Liver (tissue), 9 donors: ENCODE data around the gene ARGFX. TPM values are rescaled to one million over a fixed set of nuclear protein-coding genes. Genes with fewer than 3 reads are reported as not detected.
"Not testable (repeated sequence)": the region's sequence is repeated elsewhere in the genome, so short reads cannot be mapped to it uniquely, and the experiment has no call there.

Experiments
- DNase-seq: peaks from one replicate; pipeline ENCODE4 v3.0.0-alpha.2; 2017; ENCODE audit warnings: low spot score
- H3K27ac ChIP-seq, 2 donors: one replicate each; pipeline ENCODE4 v1.7.0; 2013; ENCODE audit warnings: inconsistent platforms in 2 of 2, low read length in 2 of 2, control low read depth in 1 of 2, low read depth in 1 of 2, mild to moderate bottlenecking in 1 of 2
- H3K27me3 ChIP-seq, 4 donors: one replicate each; pipeline versions ENCODE4 v1.6.1 to v1.7.0; 2013; ENCODE audit warnings: low read length in 3 of 4, inconsistent platforms in 1 of 4, mild to moderate bottlenecking in 1 of 4, moderate library complexity in 1 of 4; ENCODE audit not compliant: control insufficient read depth in 4 of 4, insufficient read depth in 4 of 4
- H3K36me3 ChIP-seq, 4 donors: one replicate each; pipeline versions ENCODE4 v1.6.1 to v1.7.0; 2013; ENCODE audit warnings: low read length in 3 of 4, mild to moderate bottlenecking in 3 of 4, low read depth in 1 of 4, moderate library complexity in 1 of 4; ENCODE audit not compliant: control insufficient read depth in 4 of 4, insufficient read depth in 3 of 4
- H3K4me1 ChIP-seq, 4 donors: one replicate each; pipeline versions ENCODE4 v1.6.1 to v1.7.0; 2013; ENCODE audit warnings: low read length in 3 of 4, mild to moderate bottlenecking in 3 of 4, moderate library complexity in 1 of 4; ENCODE audit not compliant: control insufficient read depth in 4 of 4, insufficient read depth in 4 of 4
- H3K4me3 ChIP-seq, 3 donors: one replicate each; pipeline versions ENCODE4 v1.6.1 to v1.7.0; 2013; ENCODE audit warnings: low read length in 3 of 3, control low read depth in 1 of 3, low read depth in 1 of 3, mild to moderate bottlenecking in 1 of 3
- H3K9ac ChIP-seq, 2 donors: one replicate each; pipeline ENCODE4 v1.7.0; 2013; ENCODE audit warnings: low read length in 2 of 2, mild to moderate bottlenecking in 2 of 2, moderate library complexity in 2 of 2, control low read depth in 1 of 2, low read depth in 1 of 2
- H3K9me3 ChIP-seq, 4 donors: one replicate each; pipeline versions ENCODE4 v1.6.1 to v1.7.0; 2013; ENCODE audit warnings: low read length in 3 of 4; ENCODE audit not compliant: control insufficient read depth in 4 of 4
- ATF3 ChIP-seq: IDR thresholded peaks from 2 replicates; pipeline ENCODE4 v1.6.1; 2016; ENCODE audit warnings: antibody characterized with exemption
- EGR1 ChIP-seq, 2 donors: IDR thresholded peaks; 2 replicates each; pipeline ENCODE4 v1.6.1; 2016 to 2018; ENCODE audit warnings: antibody characterized with exemption in 2 of 2, low read depth in 2 of 2
- GABPA ChIP-seq, 2 donors: IDR thresholded peaks in 1 of 2; conservative IDR thresholded peaks in 1 of 2; 2 replicates each; pipeline ENCODE4 v1.6.1; 2016; ENCODE audit warnings: antibody characterized with exemption in 2 of 2, mild to moderate bottlenecking in 1 of 2, moderate library complexity in 1 of 2
- HNF4A ChIP-seq, 2 donors: conservative IDR thresholded peaks; 2 replicates each; pipeline ENCODE4 v1.6.1; 2016; ENCODE audit warnings: antibody characterized with exemption in 2 of 2, mild to moderate bottlenecking in 2 of 2
- JUND ChIP-seq, 2 donors: IDR thresholded peaks; 2 replicates each; pipeline ENCODE4 v1.6.1; 2016; ENCODE audit warnings: antibody characterized with exemption in 2 of 2
- MAX ChIP-seq: IDR thresholded peaks from 2 replicates; pipeline ENCODE4 v1.6.1; 2016; ENCODE audit warnings: antibody characterized with exemption
- NR2F2 ChIP-seq: IDR thresholded peaks from 2 replicates; pipeline ENCODE4 v1.6.1; 2016; ENCODE audit warnings: antibody characterized with exemption
- RAD21 ChIP-seq, 2 donors: IDR thresholded peaks; 2 replicates each; pipeline ENCODE4 v1.6.1; 2016; ENCODE audit warnings: antibody characterized with exemption in 2 of 2, mild to moderate bottlenecking in 2 of 2
- REST ChIP-seq: IDR thresholded peaks from 2 replicates; pipeline ENCODE4 v1.6.1; 2016; ENCODE audit warnings: antibody characterized with exemption, mild to moderate bottlenecking
- RXRA ChIP-seq, 2 donors: IDR thresholded peaks; 2 replicates each; pipeline ENCODE4 v1.6.1; 2017 to 2018; ENCODE audit warnings: antibody characterized with exemption in 2 of 2, mild to moderate bottlenecking in 1 of 2
- SP1 ChIP-seq: IDR thresholded peaks from 2 replicates; pipeline ENCODE4 v1.6.1; 2018; ENCODE audit warnings: antibody characterized with exemption, mild to moderate bottlenecking
- TAF1 ChIP-seq: conservative IDR thresholded peaks from 2 replicates; pipeline ENCODE4 v1.6.1; 2016; ENCODE audit warnings: antibody characterized with exemption, mild to moderate bottlenecking
- YY1 ChIP-seq: IDR thresholded peaks from 2 replicates; pipeline ENCODE4 v1.6.1; 2016; ENCODE audit warnings: antibody characterized with exemption, mild to moderate bottlenecking
- WGBS: extraction: QIAGEN DNeasy Blood & Tissue Kit; methylation state at CpG from one replicate; pipeline ENCODE4 v1.1.7; 2013; 5-methylcytosine and 5-hydroxymethylcytosine counted together
- polyA plus RNA-seq, 2 donors: library from polyadenylated mRNA; stranded (reverse) in 1 of 2; unstranded in 1 of 2; fragments of 200-250 nt in 1 of 2; fragments of >200 nt in 1 of 2; fragmentation: Nextera tagmentation in 1 of 2; extraction: Ambion mirVana in 1 of 2; gene quantifications; one replicate each; pipeline versions ENCODE4 v1.2.1 to v1.2.3, GENCODE V29; 2013 to 2015
- total RNA-seq, 2 donors: library from RNA; depleted of rRNA; stranded (reverse); fragments of >200 nt; gene quantifications; one replicate each; pipeline ENCODE4 v1.2.3, GENCODE V29; 2014
- donor health status: healthy.
- donor health status: healthy.
- donor health status: healthy.
- donor health status: healthy.
- donor health status: healthy.

The ARGFX gene
- total and polyA plus RNA-seq, 4 donors = not detected

- H3K4me3 ChIP-seq = no peak overlapping the region
- 94% methylated on average over 1 of the region's 1 CpG for WGBS
- no peaks in the 10 kb centered on the region for H3K4me1 ChIP-seq
- no peaks in the 10 kb centered on the region for H3K27me3 ChIP-seq
- H3K27ac ChIP-seq = no peak overlapping the region
- H3K36me3 ChIP-seq = no peaks in the 10 kb centered on the region
- H3K9me3 ChIP-seq = no peaks in the 10 kb centered on the region
- no peak overlapping the region for H3K9ac ChIP-seq
- DNase-seq = no peak
- TF ChIP-seq EGR1 (IDR thresholded peaks at IDR 0.05; ENCODE audit: low read depth in 2 of 2) = no peak
- TF ChIP-seq MAX = no peak
Measured at GRCh38 chr3:121584418-121584817, 16.7 kb downstream of the ARGFX start.

- no peaks in the 10 kb centered on the region for H3K36me3 ChIP-seq
- 35% methylated on average over 11 of the region's 11 CpGs for WGBS
- H3K4me3 ChIP-seq = no peak within 1 kb of the TSS
- H3K9me3 ChIP-seq = no peaks in the 10 kb centered on the region
- DNase-seq = no peak
- H3K27me3 ChIP-seq = no peaks in the 10 kb centered on the region
- H3K9ac ChIP-seq = no peak within 1 kb of the TSS
- no peak within 1 kb of the TSS for H3K27ac ChIP-seq
- peak; percentile 66 to 71 for TF ChIP-seq RAD21 (IDR thresholded peaks at IDR 0.05)
- peak; percentile 34 to 45 for TF ChIP-seq HNF4A (conservative IDR thresholded peaks at IDR 0.05)
- peak; percentile 74 for TF ChIP-seq ATF3
- peak; percentile 64 to 68 for TF ChIP-seq RXRA (IDR thresholded peaks at IDR 0.05)
- TF ChIP-seq REST = no peak
- TF ChIP-seq JUND (IDR thresholded peaks at IDR 0.05) = no peak
- no peak for TF ChIP-seq GABPA (IDR thresholded peaks at IDR 0.05 in 1 of 2, conservative IDR thresholded peaks at IDR 0.05 in 1 of 2)
- no peak for TF ChIP-seq TAF1
- TF ChIP-seq YY1 = no peak
- no peak for TF ChIP-seq EGR1 (IDR thresholded peaks at IDR 0.05; ENCODE audit: low read depth in 2 of 2)
- peak; percentile 20 for TF ChIP-seq SP1
- no peak for TF ChIP-seq NR2F2
- H3K4me1 ChIP-seq = peaks cover 5 to 24% (median 22%) of the 10 kb centered on the region in 4 donors
Measured at GRCh38 chr3:121592856-121593702, 25.3 kb downstream of the ARGFX start, which contains the start of gene FBXO40. TSS of gene FBXO40 (plus strand) at chr3:121593379. CDS start at chr3:121620576, 27,197 bp downstream.

- not testable (repeated sequence) for DNase-seq, H3K27ac ChIP-seq, H3K4me3 ChIP-seq, H3K36me3 ChIP-seq, H3K9me3 ChIP-seq, H3K9ac ChIP-seq, H3K27me3 ChIP-seq
- peaks cover 5 to 24% (median 22%) of the 10 kb centered on the region in 4 donors for H3K4me1 ChIP-seq
- 95% methylated on average over 4 of the region's 4 CpGs for WGBS
Measured at GRCh38 chr3:121593806-121594205, 26.1 kb downstream of the ARGFX start.
